Uterus (tissue), 4 donors: ENCODE measurements around the gene CINP. TPM values are rescaled to one million over a fixed set of nuclear protein-coding genes. Genes with fewer than 3 reads are reported as not detected.
"Not testable (repeated sequence)": the region's sequence is repeated elsewhere in the genome, so short reads cannot be mapped to it uniquely, and the experiment has no call there.

Source experiments
- DNase-seq, 2 donors: peaks; one replicate each; pipeline ENCODE4 v3.0.0-alpha.2; 2019 to 2020
- H3K27ac ChIP-seq, 2 donors: fragments of 200-600 bp; sonication (generic); 1 replicate in 1 of 2; 2 replicates in 1 of 2; pipeline ENCODE4 v1.5.1; 2016 to 2018
- H3K27me3 ChIP-seq, 2 donors: fragments of 200-600 bp; sonication (generic); one replicate each; pipeline ENCODE4 v1.5.1; 2018 to 2019; ENCODE audit warnings: control low read depth in 1 of 2
- H3K36me3 ChIP-seq, 2 donors: fragments of 200-600 bp; sonication (generic); one replicate each; pipeline ENCODE4 v1.5.1; 2019; ENCODE audit warnings: control low read depth in 1 of 2
- H3K4me1 ChIP-seq, 2 donors: fragments of 200-600 bp; sonication (generic); one replicate each; pipeline ENCODE4 v1.5.1; 2018 to 2019; ENCODE audit warnings: control low read depth in 1 of 2
- H3K4me3 ChIP-seq, 2 donors: fragments of 200-600 bp; sonication (generic); 1 replicate in 1 of 2; 2 replicates in 1 of 2; pipeline ENCODE4 v1.5.1; 2018 to 2019; ENCODE audit warnings: mild to moderate bottlenecking in 1 of 2
- H3K9me3 ChIP-seq, 2 donors: fragments of 200-600 bp; sonication (generic); one replicate each; pipeline ENCODE4 v1.5.1; 2019; ENCODE audit warnings: control low read depth in 1 of 2
- CTCF ChIP-seq, 4 experiments: fragments of 200-600 bp in 2 of 4; fragments of 450-650 bp in 2 of 4; sonication (generic) in 2 of 4; IDR thresholded peaks; one replicate each; pipeline ENCODE4 v1.5.1; 2016 to 2019; ENCODE audit warnings: antibody characterized with exemption in 4 of 4, mild to moderate bottlenecking in 2 of 4, moderate library complexity in 1 of 4
- POLR2A ChIP-seq, 2 donors: fragments of 450-650 bp; IDR thresholded peaks; one replicate each; pipeline ENCODE4 v1.6.1; 2016; ENCODE audit warnings: antibody characterized with exemption in 2 of 2, mild to moderate bottlenecking in 1 of 2, moderate library complexity in 1 of 2
- intact Hi-C: fragments of 100-400 bp; cut with DNase I; formaldehyde crosslinking; loops from one replicate; pipeline ENCODE4 v1.15.1; 2023; ENCODE audit warnings: low total_unique reads
- total RNA-seq, 4 donors: library from RNA; depleted of rRNA in 3 of 4; stranded (reverse); fragments of >200 nt in 3 of 4; gene quantifications; one replicate each; pipeline versions ENCODE4 v1.1.0 to v1.2.4, GENCODE V29; 2014 to 2023
- donor health status: DM: yes; HTN: yes; CAD: no.

Gene CINP
- total RNA-seq, 4 donors from 2014 or later: 1.5 to 38.2 (median 16.3) TPM

GRCh38 chr14:102333390-102333789, 29.3 kb downstream of the CINP start:
- Histone ChIP-seq H3K27ac (no peak overlapping the region), H3K27me3 (no peaks in the 10 kb centered on the region), H3K4me3 (no peak overlapping the region), H3K9me3 (no peaks in the 10 kb centered on the region), H3K4me1 (no peaks in the 10 kb centered on the region), H3K36me3 (no peaks in the 10 kb centered on the region)
- TF ChIP-seq POLR2A (IDR thresholded peaks at IDR 0.05): no peak
- intact Hi-C loops: no loop called here
- DNase-seq: no peak

DNA sequence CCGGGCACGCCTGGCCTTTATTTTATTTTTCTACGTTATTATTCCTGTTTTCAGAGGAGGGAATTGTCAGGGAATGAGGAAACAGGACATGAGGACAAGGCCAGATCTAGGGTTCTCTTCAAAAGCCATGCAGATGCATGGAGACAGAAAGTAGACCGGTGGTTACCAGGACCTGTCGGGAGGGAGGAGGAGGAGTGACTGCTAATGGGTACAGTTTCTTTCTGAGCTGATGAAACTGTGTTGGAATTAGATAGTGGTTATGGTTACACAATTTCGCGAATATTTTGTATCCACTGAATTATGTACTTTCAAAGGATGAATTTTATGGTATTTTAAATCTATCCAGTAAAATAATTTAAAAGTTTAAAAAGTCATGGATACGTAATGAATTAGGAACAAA, 31.9 kb downstream of the CINP start:
- no peaks in the 10 kb centered on the region for H3K36me3 ChIP-seq
- intact Hi-C loops: no loop called here
- no peak overlapping the region for H3K27ac ChIP-seq
- no peaks in the 10 kb centered on the region for H3K27me3 ChIP-seq
- H3K4me3 ChIP-seq: no peak overlapping the region
- TF ChIP-seq CTCF (IDR thresholded peaks at IDR 0.05) (no peak), POLR2A (IDR thresholded peaks at IDR 0.05) (no peak)
- no peaks in the 10 kb centered on the region for H3K9me3 ChIP-seq
- no peak for DNase-seq
- no peaks in the 10 kb centered on the region for H3K4me1 ChIP-seq

DNA sequence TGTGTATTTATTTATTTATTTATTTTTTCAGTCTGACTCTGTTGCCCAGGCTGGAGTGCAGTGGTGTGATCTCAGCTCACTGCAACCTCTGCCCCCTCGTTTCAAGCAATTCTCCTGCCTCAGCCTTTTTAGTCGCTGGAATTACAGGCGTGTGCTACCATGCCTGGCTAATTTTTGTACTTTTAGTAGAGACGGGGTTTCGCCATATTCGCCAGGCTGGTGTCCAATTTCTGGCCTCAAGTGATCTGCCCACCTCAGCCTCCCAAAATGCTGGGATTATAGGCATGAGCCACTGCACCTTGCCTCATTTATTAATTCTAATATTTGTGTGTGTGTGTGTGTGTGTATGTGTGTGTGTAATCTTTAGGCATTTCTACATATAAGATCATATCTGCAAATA, 33.3 kb downstream of the CINP start:
- H3K27me3 ChIP-seq, H3K36me3 ChIP-seq, DNase-seq, H3K4me1 ChIP-seq, H3K9me3 ChIP-seq, H3K27ac ChIP-seq, H3K4me3 ChIP-seq, intact Hi-C loops: not testable (repeated sequence)

DNA sequence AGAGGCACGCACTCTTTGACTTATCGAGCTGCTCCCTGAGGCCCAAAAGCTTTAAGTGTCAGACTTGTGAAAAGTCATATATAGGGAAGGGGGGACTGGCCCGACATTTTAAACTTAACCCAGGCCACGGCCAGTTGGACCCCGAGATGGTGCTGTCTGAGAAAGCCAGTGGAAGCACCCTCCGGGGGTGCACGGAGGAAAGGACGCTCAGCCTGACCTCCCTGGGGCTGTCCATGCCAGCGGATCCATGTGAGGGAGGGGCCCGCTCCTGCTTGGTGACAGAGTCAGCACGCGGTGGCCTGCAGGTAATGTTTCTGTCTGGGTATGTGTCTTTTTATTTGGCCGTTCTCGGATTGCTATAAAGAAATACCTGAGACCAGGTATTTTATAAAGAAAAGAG, 36.1 kb downstream of the CINP start:
- no peak for DNase-seq
- intact Hi-C loops: no loop called here
- H3K27me3 ChIP-seq: no peaks in the 10 kb centered on the region

GRCh38 chr14:102325791-102326345, 36.8 kb downstream of the CINP start:
- H3K27ac ChIP-seq: no peak overlapping the region
- TF ChIP-seq POLR2A (IDR thresholded peaks at IDR 0.05): no peak
- TF ChIP-seq CTCF (IDR thresholded peaks at IDR 0.05): no peak
- no peak for DNase-seq
- no peaks in the 10 kb centered on the region for H3K27me3 ChIP-seq
- H3K36me3 ChIP-seq: no peaks in the 10 kb centered on the region
- no peak overlapping the region for H3K4me3 ChIP-seq
- H3K9me3 ChIP-seq: no peaks in the 10 kb centered on the region
- intact Hi-C loops: no loop called here
- no peaks in the 10 kb centered on the region for H3K4me1 ChIP-seq

More for the DNA sequence above, 36.1 kb downstream of the CINP start:
- TF ChIP-seq POLR2A (IDR thresholded peaks at IDR 0.05): no peak
- no peak for TF ChIP-seq CTCF (IDR thresholded peaks at IDR 0.05)
- no peak overlapping the region for H3K4me3 ChIP-seq
- no peaks in the 10 kb centered on the region for H3K36me3 ChIP-seq
- no peaks in the 10 kb centered on the region for H3K4me1 ChIP-seq
- no peak overlapping the region for H3K27ac ChIP-seq
- H3K9me3 ChIP-seq: no peaks in the 10 kb centered on the region

DNA sequence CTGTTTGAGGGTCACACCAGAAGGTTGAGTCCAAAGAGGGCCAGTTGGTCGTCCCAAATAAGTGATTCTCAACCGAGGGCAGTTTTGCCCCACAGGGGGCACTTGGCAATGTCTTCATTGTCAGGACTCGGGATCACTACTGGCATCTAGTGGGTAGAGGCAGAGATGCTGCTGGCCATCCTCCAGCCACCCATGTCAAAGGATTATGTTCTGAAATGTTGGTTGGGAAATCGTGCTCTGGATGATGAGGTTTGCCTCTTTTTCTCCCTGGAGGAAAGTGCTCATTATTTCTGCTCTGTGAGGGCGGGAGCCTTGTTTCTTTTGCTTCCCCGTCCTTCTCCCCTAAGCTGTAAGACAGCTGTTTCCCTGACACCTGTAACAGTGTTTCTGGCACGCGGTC, 39.6 kb downstream of the CINP start:
- intact Hi-C loops: no loop called here
- Histone ChIP-seq H3K9me3 (no peaks in the 10 kb centered on the region), H3K27me3 (no peaks in the 10 kb centered on the region), H3K4me1 (no peaks in the 10 kb centered on the region), H3K36me3 (no peaks in the 10 kb centered on the region), H3K4me3 (no peak overlapping the region), H3K27ac (no peak overlapping the region)
- DNase-seq: peak; percentile 48 to 58
- TF ChIP-seq CTCF (IDR thresholded peaks at IDR 0.05): peak in 2 of 4 experiments; percentile 26 to 41
- no peak for TF ChIP-seq POLR2A (IDR thresholded peaks at IDR 0.05)
